Muscle of back (tissue), 11 donors: ENCODE data around the gene FGF2. TPM values are rescaled to one million over a fixed set of nuclear protein-coding genes. Genes with fewer than 3 reads are reported as not detected.
"Not testable (repeated sequence)": the region's sequence is repeated elsewhere in the genome, so short reads cannot be mapped to it uniquely, and the experiment has no call there.

ENCODE experiments used
- DNase-seq, 3 donors: peaks; one replicate each; pipeline versions ENCODE4 v3.0.0 to v3.0.0-alpha.2; 2013
- polyA plus RNA-seq, 10 donors: library from polyadenylated mRNA; unstranded; fragments of 120-200 nt; gene quantifications; one replicate each; pipeline ENCODE4 v1.2.1, GENCODE V29; 2013; ENCODE audit not compliant: insufficient read length in 10 of 10

FGF2 gene
- polyA plus RNA-seq, 10 donors, result 7.1 to 12.1 (median 9.2) TPM

- no peak for DNase-seq
Measured at GRCh38 chr4:122810669-122811068, 16.0 kb upstream of the FGF2 start.

GRCh38 chr4:122811781-122812180 lies 14.8 kb upstream of the FGF2 start:
- not testable (repeated sequence) for DNase-seq

GRCh38 chr4:122812823-122813222 lies 13.8 kb upstream of the FGF2 start:
- DNase-seq, result not testable (repeated sequence)

GRCh38 chr4:122814426-122814825 lies 12.2 kb upstream of the FGF2 start:
- DNase-seq, result no peak

DNA sequence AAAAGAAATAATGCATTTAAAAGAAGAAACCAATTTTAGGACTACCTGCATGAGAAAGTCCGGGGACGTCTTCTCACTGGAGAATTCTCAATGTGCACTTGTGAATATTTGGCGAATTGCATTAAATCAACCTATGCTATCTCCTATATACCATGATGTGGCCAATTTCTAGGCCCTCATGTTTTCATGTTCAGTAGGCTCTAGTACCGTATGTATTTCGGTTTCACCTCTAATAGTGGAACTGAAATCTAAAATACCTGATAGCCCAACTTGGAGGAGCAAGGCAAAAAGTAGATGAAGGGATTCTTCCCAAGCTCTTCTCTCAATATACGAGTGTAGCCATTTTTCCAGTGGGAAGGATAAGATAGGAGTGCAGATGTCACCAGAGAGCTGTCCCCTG lies 11.4 kb upstream of the FGF2 start:
- no peak for DNase-seq

DNA sequence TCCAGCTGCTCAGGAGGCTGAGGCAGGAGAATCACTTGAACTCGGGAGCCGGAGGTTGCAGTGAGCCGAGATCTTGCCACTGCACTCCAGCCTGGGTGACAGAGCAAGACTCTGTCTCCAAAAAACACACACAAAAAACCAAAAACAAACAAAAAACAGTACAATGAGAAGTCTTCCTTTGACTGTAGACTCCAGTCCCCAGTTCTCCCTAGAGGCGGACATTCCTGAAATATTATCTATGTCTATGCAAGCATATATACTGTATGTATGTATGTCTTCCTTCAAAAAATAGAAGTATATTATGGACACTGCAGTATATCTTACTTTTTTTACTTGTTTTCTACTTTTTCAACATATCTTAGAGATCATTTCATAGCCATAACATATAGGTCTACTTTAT lies 10.2 kb upstream of the FGF2 start:
- DNase-seq, result no peak

DNA sequence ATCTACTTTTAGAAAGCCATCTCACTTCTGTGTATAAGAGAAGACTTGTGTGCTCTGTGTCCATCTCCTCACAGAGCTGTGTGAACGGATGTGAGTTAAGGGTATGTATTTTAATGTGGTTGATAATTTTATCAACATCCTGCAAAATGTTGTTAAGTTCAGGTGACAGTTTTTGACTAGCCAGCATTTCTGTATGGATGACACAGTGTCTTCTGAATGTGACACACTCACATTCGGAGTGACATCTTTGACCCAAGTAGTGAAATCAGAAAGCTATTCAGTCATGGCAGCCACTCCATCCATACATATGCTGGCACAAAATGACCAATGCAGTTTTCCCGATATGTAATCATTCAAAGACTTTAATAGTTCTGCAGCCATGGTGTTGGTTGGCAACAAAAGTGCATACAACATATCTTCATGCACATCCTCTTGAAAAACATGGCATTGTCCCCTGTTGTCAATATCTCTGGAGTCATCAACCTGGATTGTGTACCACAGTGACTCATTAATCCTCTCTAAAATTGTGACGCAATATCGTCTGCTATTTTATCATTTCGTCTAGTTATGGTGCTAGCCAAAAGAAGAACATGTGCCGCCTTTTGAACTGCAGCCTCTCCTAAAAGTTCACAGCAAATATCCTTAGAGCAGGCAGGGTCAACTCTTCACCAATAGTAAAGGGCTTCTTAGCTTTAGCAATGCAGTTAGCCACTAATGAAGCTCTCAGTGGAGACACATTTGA lies 6.8 kb upstream of the FGF2 start:
- DNase-seq, result no peak

GRCh38 chr4:122821092-122821491 lies 5.5 kb upstream of the FGF2 start:
- DNase-seq, result no peak

GRCh38 chr4:122822466-122822865 lies 4.2 kb upstream of the FGF2 start:
- no peak for DNase-seq

GRCh38 chr4:122823476-122823875 lies 3.2 kb upstream of the FGF2 start:
- DNase-seq, result no peak

DNA sequence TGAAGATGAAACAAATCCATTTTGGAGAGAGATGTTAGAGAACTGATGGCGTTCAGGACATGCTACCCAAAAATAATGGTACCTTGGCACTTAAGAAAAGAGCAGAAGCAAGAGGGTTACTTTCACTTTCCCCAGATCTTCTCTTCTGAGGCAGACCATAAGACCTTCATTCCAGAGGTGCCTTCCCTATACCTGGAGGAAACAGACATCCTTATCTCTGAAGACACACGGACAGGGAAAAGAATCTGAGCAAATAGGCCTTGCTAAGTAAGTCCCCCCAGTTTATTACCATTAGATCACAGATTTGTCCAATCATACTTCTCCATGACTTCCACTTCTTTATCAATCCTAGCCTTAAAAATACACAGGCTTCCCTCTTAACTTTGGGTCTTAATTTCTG lies 2.0 kb upstream of the FGF2 start:
- DNase-seq, result no peak

- DNase-seq, result peak in 2 of 3 donors; percentile 62 to 79
Measured at GRCh38 chr4:122826079-122826527, 528 bp upstream of the FGF2 start.

- DNase-seq, result peak in 2 of 3 donors; percentile 66 to 91
Measured at GRCh38 chr4:122827258-122827878, 737 bp downstream of the FGF2 start.

GRCh38 chr4:122827879-122828601 lies 1.4 kb downstream of the FGF2 start:
- peak; percentile 46 to 83 (median 48) for DNase-seq

GRCh38 chr4:122830426-122831095 lies 3.9 kb downstream of the FGF2 start:
- DNase-seq, result peak; percentile 73 to 94 (median 86)

DNA sequence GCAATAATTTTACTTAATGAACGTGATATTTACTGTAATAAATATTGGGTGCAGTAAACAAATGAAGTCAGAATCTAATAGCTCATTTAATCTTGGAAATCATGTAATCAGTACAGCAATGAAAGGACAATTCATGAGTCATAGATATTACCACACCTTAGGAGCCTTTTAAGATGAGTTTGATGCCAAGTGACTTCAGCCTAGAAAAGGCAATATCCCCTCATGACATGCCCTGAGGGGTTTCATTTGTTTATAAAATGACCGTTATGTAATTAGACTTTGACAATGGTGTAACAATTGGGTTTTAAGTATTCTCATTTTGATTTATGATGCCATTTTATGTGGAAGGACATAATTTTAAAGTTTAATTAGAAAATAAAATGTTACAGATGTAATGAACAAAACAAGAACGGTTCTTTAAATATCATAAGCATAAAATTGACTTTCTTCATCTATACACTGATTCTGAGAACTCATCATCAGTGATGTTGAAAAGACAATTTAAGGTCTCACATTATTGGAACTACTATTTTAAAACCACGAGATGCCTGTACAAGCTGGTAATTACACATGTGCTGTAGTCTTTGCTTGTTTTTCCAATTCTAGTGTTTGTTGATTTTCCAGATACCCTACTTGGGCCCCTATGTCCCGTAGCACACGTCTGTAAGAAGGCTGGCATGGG lies 5.0 kb downstream of the FGF2 start:
- DNase-seq, result no peak

DNA sequence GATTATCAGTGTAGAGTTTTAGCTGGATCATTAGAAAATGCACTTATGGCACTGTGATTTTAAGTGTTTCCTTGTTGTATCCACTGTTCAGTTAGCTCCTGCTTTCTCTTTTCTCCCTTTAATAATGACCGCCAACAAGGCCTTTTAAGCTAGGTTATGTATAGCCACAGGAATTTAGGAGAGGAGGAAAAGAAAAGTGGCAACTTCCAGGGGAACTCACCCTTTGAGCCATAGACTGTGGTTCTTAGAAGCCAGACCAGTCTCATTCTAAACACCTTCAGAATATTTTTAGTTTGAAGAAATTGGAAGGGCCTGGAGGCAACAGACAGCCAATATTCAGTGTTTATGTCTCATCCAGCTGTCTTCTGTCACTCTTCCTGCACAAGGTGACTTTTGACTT lies 6.1 kb downstream of the FGF2 start:
- no peak for DNase-seq

GRCh38 chr4:122833999-122834398 lies 7.4 kb downstream of the FGF2 start:
- no peak for DNase-seq

- no peak for DNase-seq
Measured at GRCh38 chr4:122836941-122837340, 10.3 kb downstream of the FGF2 start.

- DNase-seq, result no peak
Measured at GRCh38 chr4:122838034-122838433, 11.4 kb downstream of the FGF2 start.

GRCh38 chr4:122842392-122842791 lies 15.8 kb downstream of the FGF2 start:
- DNase-seq, result no peak
